Measurements from ENCODE around the gene LRSAM1. TPM values are rescaled to one million over a fixed set of nuclear protein-coding genes. Genes with fewer than 3 reads are reported as not detected.
A peak's percentile ranks its signal among the peaks of the same experiment; 100 is the strongest.

LRSAM1 gene
- total RNA-seq, 1 donor, result 12.3 TPM

DNA sequence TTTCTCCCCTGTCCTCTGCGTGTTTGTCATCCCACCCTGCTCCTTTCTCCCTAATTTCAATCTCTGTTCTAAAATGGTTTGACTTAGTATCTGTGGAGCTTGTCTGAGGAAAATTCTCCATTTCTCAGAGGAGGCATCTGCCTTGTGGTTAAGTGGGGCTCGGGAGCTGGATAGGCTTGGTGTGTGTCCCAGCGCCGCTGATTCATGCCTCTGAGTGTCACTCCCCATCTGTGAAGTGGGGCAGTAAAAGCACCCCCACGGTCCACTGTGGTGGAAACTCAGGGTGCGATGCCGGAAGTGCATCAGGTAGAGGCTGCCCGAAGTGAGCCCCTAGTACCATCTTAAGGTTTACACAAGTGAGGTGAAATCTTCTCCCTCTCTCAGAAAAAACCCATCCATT, 37.6 kb downstream of the LRSAM1 start:
- Histone ChIP-seq H4K20me1 (ENCODE audit: insufficient read depth, low read length) (no peaks in the 10 kb centered on the region), H3K4me1 (ENCODE audit: insufficient read depth, low read length) (no peaks in the 10 kb centered on the region), H3K79me2 (ENCODE audit: insufficient read depth, low read length) (no peaks in the 10 kb centered on the region), H3K9me3 (ENCODE audit: low read depth, low read length) (no peaks in the 10 kb centered on the region), H3K27ac (ENCODE audit: low read depth, low read length) (no peak overlapping the region), H3K4me3 (ENCODE audit: insufficient read depth, low read length) (no peak overlapping the region), H2AFZ (ENCODE audit: low read length) (no peak overlapping the region), H3K27me3 (ENCODE audit: insufficient read depth, low read length) (no peaks in the 10 kb centered on the region), H3K4me2 (ENCODE audit: insufficient read depth, low read length) (no peak overlapping the region), H3K36me3 (ENCODE audit: insufficient read depth, low read length) (peaks cover 32% of the 10 kb centered on the region)
- TF ChIP-seq, protein P1, sequence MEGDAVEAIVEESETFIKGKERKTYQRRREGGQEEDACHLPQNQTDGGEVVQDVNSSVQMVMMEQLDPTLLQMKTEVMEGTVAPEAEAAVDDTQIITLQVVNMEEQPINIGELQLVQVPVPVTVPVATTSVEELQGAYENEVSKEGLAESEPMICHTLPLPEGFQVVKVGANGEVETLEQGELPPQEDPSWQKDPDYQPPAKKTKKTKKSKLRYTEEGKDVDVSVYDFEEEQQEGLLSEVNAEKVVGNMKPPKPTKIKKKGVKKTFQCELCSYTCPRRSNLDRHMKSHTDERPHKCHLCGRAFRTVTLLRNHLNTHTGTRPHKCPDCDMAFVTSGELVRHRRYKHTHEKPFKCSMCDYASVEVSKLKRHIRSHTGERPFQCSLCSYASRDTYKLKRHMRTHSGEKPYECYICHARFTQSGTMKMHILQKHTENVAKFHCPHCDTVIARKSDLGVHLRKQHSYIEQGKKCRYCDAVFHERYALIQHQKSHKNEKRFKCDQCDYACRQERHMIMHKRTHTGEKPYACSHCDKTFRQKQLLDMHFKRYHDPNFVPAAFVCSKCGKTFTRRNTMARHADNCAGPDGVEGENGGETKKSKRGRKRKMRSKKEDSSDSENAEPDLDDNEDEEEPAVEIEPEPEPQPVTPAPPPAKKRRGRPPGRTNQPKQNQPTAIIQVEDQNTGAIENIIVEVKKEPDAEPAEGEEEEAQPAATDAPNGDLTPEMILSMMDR (IDR thresholded peaks at IDR 0.05; ENCODE audit: extremely low read depth, low read depth, low read length), result no peak
- DNase-seq (ENCODE audit: insufficient read length, low spot score, missing footprints), result peak; percentile 14

DNA sequence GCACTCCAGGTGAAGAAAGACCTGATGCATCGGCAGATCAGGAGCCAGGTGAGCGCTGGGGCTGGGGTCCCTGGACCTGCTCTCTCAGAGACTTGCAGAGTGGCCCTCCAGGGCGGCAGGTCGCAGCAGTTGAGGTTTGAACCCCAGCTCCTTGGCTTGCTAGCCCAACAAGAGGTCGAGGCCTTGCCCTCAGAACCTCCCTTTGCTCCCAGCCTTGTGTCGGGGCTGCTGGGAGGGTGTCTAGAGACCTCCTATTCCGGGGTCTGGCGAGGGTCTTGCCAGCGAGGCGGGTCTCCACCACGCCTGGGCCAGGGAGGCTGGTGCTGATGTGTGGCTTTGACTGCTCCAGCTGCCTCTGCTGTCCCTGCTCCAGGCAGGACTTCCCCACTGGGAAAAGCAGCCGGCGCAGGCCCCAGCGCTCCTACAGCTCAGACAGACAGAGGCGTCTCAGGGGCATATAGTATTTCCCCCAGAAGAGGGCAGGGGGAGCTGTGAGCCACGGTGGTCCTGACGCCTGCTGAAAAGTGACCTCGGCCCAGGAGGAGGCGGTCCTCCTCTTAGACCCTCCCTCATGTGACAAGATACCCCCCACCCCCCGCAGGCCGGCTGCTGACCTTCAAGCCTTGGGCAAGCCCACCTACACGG, 38.3 kb downstream of the LRSAM1 start:
- Histone ChIP-seq H2AFZ (ENCODE audit: low read length) (no peak overlapping the region), H3K9me3 (ENCODE audit: low read depth, low read length) (no peaks in the 10 kb centered on the region), H3K4me3 (ENCODE audit: insufficient read depth, low read length) (no peak overlapping the region), H3K4me1 (ENCODE audit: insufficient read depth, low read length) (peaks cover under 1% of the 10 kb centered on the region), H3K36me3 (ENCODE audit: insufficient read depth, low read length) (peaks cover 35% of the 10 kb centered on the region), H3K27ac (ENCODE audit: low read depth, low read length) (no peak overlapping the region), H3K27me3 (ENCODE audit: insufficient read depth, low read length) (no peaks in the 10 kb centered on the region), H3K4me2 (ENCODE audit: insufficient read depth, low read length) (no peak overlapping the region), H3K79me2 (ENCODE audit: insufficient read depth, low read length) (no peaks in the 10 kb centered on the region), H4K20me1 (ENCODE audit: insufficient read depth, low read length) (no peaks in the 10 kb centered on the region)
- TF ChIP-seq, protein P1 (IDR thresholded peaks at IDR 0.05; ENCODE audit: extremely low read depth, low read depth, low read length), result no peak
- DNase-seq (ENCODE audit: insufficient read length, low spot score, missing footprints), result peak; percentile 64

DNA sequence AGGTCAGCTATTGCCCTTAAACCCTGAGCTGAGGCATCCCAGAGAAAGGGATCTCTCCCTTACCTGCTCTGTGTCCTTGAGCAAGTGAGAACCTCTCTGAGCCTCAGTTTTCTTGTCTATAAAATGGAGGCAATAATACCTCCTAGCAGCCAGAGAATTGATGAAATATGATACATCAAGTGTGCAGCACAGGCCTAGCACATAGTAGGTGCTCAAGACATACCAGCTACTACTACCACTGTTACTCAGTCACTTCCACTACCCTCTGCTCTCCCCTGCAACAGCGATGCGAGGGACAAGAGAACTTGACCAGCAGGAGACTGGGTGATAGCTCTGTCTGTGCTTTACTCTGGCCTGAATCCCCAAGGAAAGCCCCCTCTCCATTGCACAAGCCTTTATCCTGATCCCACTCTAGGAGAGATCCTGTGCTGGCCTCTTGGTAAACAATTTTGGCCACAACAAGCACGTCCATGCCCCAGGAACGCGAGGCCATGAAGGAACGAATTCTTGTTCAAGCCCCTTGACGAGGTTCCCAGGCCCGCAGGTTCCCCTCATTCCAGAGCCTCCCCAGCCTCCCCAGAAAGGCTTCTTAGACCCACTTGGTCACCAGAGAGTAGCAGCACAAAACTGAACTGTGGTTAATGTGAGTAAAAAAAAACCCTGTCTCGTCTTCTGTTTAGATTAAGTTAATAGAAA, 39.4 kb downstream of the LRSAM1 start:
- no peak overlapping the region for H3K4me2 ChIP-seq (ENCODE audit: insufficient read depth, low read length)
- H3K9me3 ChIP-seq (ENCODE audit: low read depth, low read length), result no peaks in the 10 kb centered on the region
- H3K4me1 ChIP-seq (ENCODE audit: insufficient read depth, low read length), result peaks cover 11% of the 10 kb centered on the region
- TF ChIP-seq, protein P1 (IDR thresholded peaks at IDR 0.05; ENCODE audit: extremely low read depth, low read depth, low read length), result no peak
- peaks cover 32% of the 10 kb centered on the region for H3K36me3 ChIP-seq (ENCODE audit: insufficient read depth, low read length)
- no peak for DNase-seq (ENCODE audit: insufficient read length, low spot score, missing footprints)
- no peaks in the 10 kb centered on the region for H3K79me2 ChIP-seq (ENCODE audit: insufficient read depth, low read length)
- H3K4me3 ChIP-seq (ENCODE audit: insufficient read depth, low read length), result no peak overlapping the region
- no peaks in the 10 kb centered on the region for H4K20me1 ChIP-seq (ENCODE audit: insufficient read depth, low read length)
- H3K27me3 ChIP-seq (ENCODE audit: insufficient read depth, low read length), result no peaks in the 10 kb centered on the region
- H3K27ac ChIP-seq (ENCODE audit: low read depth, low read length), result no peak overlapping the region
- H2AFZ ChIP-seq (ENCODE audit: low read length), result no peak overlapping the region

DNA sequence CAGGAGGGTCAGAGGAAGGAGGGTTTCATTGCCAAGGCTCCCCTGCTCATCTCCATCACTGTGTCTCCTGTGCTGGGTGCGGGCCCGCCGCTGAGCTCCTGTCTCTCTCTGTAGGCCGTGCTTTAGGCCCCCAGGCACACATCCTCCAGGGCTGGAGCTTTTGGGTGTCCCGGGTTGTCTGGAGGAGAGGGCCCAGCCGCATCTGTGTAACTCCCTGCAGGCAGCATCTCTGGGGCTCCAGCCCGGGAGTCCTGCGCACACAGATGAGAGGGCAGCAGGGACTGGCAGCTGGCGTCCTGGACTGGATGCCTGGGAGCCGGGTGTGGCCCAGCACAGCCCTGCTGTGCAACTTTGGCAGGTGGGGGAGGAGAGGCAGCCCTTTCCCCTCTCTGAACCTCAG, 40.2 kb downstream of the LRSAM1 start:
- Histone ChIP-seq H3K36me3 (ENCODE audit: insufficient read depth, low read length) (peaks cover 32% of the 10 kb centered on the region), H4K20me1 (ENCODE audit: insufficient read depth, low read length) (no peaks in the 10 kb centered on the region), H3K4me2 (ENCODE audit: insufficient read depth, low read length) (no peak overlapping the region), H2AFZ (ENCODE audit: low read length) (no peak overlapping the region), H3K27ac (ENCODE audit: low read depth, low read length) (no peak overlapping the region), H3K9me3 (ENCODE audit: low read depth, low read length) (no peaks in the 10 kb centered on the region), H3K4me3 (ENCODE audit: insufficient read depth, low read length) (no peak overlapping the region), H3K79me2 (ENCODE audit: insufficient read depth, low read length) (no peaks in the 10 kb centered on the region), H3K4me1 (ENCODE audit: insufficient read depth, low read length) (peaks cover 19% of the 10 kb centered on the region), H3K27me3 (ENCODE audit: insufficient read depth, low read length) (no peaks in the 10 kb centered on the region)
- DNase-seq (ENCODE audit: insufficient read length, low spot score, missing footprints), result no peak
- TF ChIP-seq, protein P1 (IDR thresholded peaks at IDR 0.05; ENCODE audit: extremely low read depth, low read depth, low read length), result no peak

All from osteoblast (primary cell).